ENCODE data around the gene ELF5. TPM values are rescaled to one million over a fixed set of nuclear protein-coding genes. Genes with fewer than 3 reads are reported as not detected.

The ELF5 gene
- total RNA-seq, 4 donors from 2014 or later = not detected

GRCh38 chr11:34481307-34481706 lies 32.3 kb downstream of the ELF5 start:
- H3K4me1 ChIP-seq = no peaks in the 10 kb centered on the region
- WGBS = 84% methylated on average over 3 of the region's 3 CpGs
- H3K27ac ChIP-seq (replicated peaks in 1 of 4) = no peak overlapping the region
- DNase-seq (ENCODE audit: extremely low spot score) = no peak
- no peak overlapping the region for H3K4me3 ChIP-seq
- no peak for TF ChIP-seq EP300 (IDR thresholded peaks at IDR 0.05)
- TF ChIP-seq POLR2A (IDR thresholded peaks at IDR 0.05; ENCODE audit: low read depth) = no peak
- intact Hi-C loops (cut with DNase I) = no loop called here
- H3K9me3 ChIP-seq = no peaks in the 10 kb centered on the region
- H3K27me3 ChIP-seq = no peaks in the 10 kb centered on the region
- no peaks in the 10 kb centered on the region for H3K36me3 ChIP-seq

GRCh38 chr11:34480314-34480713 lies 33.3 kb downstream of the ELF5 start:
- Histone ChIP-seq H3K4me1 (no peaks in the 10 kb centered on the region), H3K4me3 (no peak overlapping the region), H3K36me3 (no peaks in the 10 kb centered on the region), H3K27ac (replicated peaks in 1 of 4) (no peak overlapping the region), H3K27me3 (no peaks in the 10 kb centered on the region), H3K9me3 (no peaks in the 10 kb centered on the region)
- WGBS = 38% methylated on average over 3 of the region's 3 CpGs
- no peak for TF ChIP-seq POLR2A (IDR thresholded peaks at IDR 0.05; ENCODE audit: low read depth)
- TF ChIP-seq EP300 (IDR thresholded peaks at IDR 0.05) = no peak
- TF ChIP-seq POLR2AphosphoS5 (IDR thresholded peaks at IDR 0.05) = no peak
- TF ChIP-seq CTCF (IDR thresholded peaks at IDR 0.05) = no peak
- DNase-seq (ENCODE audit: extremely low spot score) = peak; percentile 50
- intact Hi-C loops (cut with DNase I) = no loop called here

GRCh38 chr11:34478845-34479663 lies 34.5 kb downstream of the ELF5 start:
- Histone ChIP-seq H3K4me3 (no peak overlapping the region), H3K36me3 (peaks cover 0 to 9% (median 1%) of the 10 kb centered on the region in 4 donors), H3K4me1 (no peaks in the 10 kb centered on the region), H3K9me3 (no peaks in the 10 kb centered on the region), H3K27ac (replicated peaks in 1 of 4) (no peak overlapping the region), H3K27me3 (no peaks in the 10 kb centered on the region)
- no peak for DNase-seq (ENCODE audit: extremely low spot score)
- no peak for TF ChIP-seq CTCF (IDR thresholded peaks at IDR 0.05)
- TF ChIP-seq POLR2A (IDR thresholded peaks at IDR 0.05; ENCODE audit: low read depth) = no peak
- TF ChIP-seq EP300 (IDR thresholded peaks at IDR 0.05) = no peak
- no peak for TF ChIP-seq POLR2AphosphoS5 (IDR thresholded peaks at IDR 0.05)
- 60% methylated on average over 8 of the region's 8 CpGs for WGBS
- intact Hi-C loops (cut with DNase I) = no loop called here

GRCh38 chr11:34476849-34477248 lies 36.7 kb downstream of the ELF5 start:
- no peak for TF ChIP-seq CTCF (IDR thresholded peaks at IDR 0.05)
- no peak for TF ChIP-seq POLR2A (IDR thresholded peaks at IDR 0.05; ENCODE audit: low read depth)
- no peak for TF ChIP-seq POLR2AphosphoS5 (IDR thresholded peaks at IDR 0.05)
- no peak for TF ChIP-seq EP300 (IDR thresholded peaks at IDR 0.05)
- DNase-seq (ENCODE audit: extremely low spot score) = no peak
- intact Hi-C loops (cut with DNase I) = no loop called here

GRCh38 chr11:34475656-34476055 lies 37.9 kb downstream of the ELF5 start:
- H3K27me3 ChIP-seq = no peaks in the 10 kb centered on the region
- intact Hi-C loops (cut with DNase I) = no loop called here
- H3K36me3 ChIP-seq = peaks cover 18 to 43% (median 31%) of the 10 kb centered on the region in 4 donors
- DNase-seq (ENCODE audit: extremely low spot score) = no peak
- TF ChIP-seq POLR2A (IDR thresholded peaks at IDR 0.05; ENCODE audit: low read depth) = no peak
- TF ChIP-seq POLR2AphosphoS5 (IDR thresholded peaks at IDR 0.05) = no peak
- TF ChIP-seq EP300 (IDR thresholded peaks at IDR 0.05) = no peak
- no peak for TF ChIP-seq CTCF (IDR thresholded peaks at IDR 0.05)
- H3K9me3 ChIP-seq = no peaks in the 10 kb centered on the region
- H3K4me3 ChIP-seq = no peak overlapping the region
- WGBS = 37% methylated on average over 3 of the region's 3 CpGs
- no peaks in the 10 kb centered on the region for H3K4me1 ChIP-seq
- H3K27ac ChIP-seq (replicated peaks in 1 of 4) = no peak overlapping the region

More at GRCh38 chr11:34476849-34477248, 36.7 kb downstream of the ELF5 start:
- no peaks in the 10 kb centered on the region for H3K9me3 ChIP-seq
- H3K4me1 ChIP-seq = no peaks in the 10 kb centered on the region
- H3K4me3 ChIP-seq = no peak overlapping the region
- no peaks in the 10 kb centered on the region for H3K27me3 ChIP-seq
- no peak overlapping the region for H3K27ac ChIP-seq (replicated peaks in 1 of 4)
- 94% methylated on average over 4 of the region's 4 CpGs for WGBS
- peaks cover 8 to 31% (median 19%) of the 10 kb centered on the region in 4 donors for H3K36me3 ChIP-seq
